LNCaP clone FGC (cell line): ENCODE results near the gene PDC.

ENCODE experiments used
- DNase-seq: peaks from one replicate; pipeline ENCODE4 v3.0.0-alpha.2; 2011; ENCODE audit warnings: low read depth
- H3K4me3 ChIP-seq: 2 replicates; pipeline ENCODE4 v1.5.1; 2011; ENCODE audit warnings: mild to moderate bottlenecking, low read depth, low read length, control low read depth
- CTCF ChIP-seq: IDR thresholded peaks from 2 replicates; pipeline ENCODE4 v1.5.1; 2012; ENCODE audit warnings: mild to moderate bottlenecking; ENCODE audit not compliant: control insufficient read depth, insufficient read depth; ENCODE audit errors: extremely low read depth

The PDC gene

GRCh38 chr1:186497651-186498050, 36.7 kb upstream of the PDC start:
- no peak for TF ChIP-seq CTCF
- DNase-seq = no peak
- H3K4me3 ChIP-seq = no peak overlapping the region

GRCh38 chr1:186496171-186496851, 35.4 kb upstream of the PDC start:
- no peak for DNase-seq
- H3K4me3 ChIP-seq = no peak overlapping the region
- TF ChIP-seq CTCF = no peak

- no peak for TF ChIP-seq CTCF
- DNase-seq = no peak
- H3K4me3 ChIP-seq = no peak overlapping the region
Observed at GRCh38 chr1:186494832-186495271, 33.9 kb upstream of the PDC start.

GRCh38 chr1:186492531-186493291, 31.8 kb upstream of the PDC start:
- no peak overlapping the region; the same call in 1 of the 2 replicates for H3K4me3 ChIP-seq
- TF ChIP-seq CTCF = no peak
- DNase-seq = peak; percentile 44

- no peak for DNase-seq
- no peak for TF ChIP-seq CTCF
Observed at GRCh38 chr1:186491336-186491735, 30.4 kb upstream of the PDC start.

GRCh38 chr1:186487163-186487562, 26.2 kb upstream of the PDC start:
- no peak overlapping the region for H3K4me3 ChIP-seq
- no peak for TF ChIP-seq CTCF
- no peak for DNase-seq

More at GRCh38 chr1:186491336-186491735, 30.4 kb upstream of the PDC start:
- no peak overlapping the region for H3K4me3 ChIP-seq
